GM21723 (cell line): ENCODE results near the gene PLCB1.
A peak's percentile ranks its signal among the peaks of the same experiment; 100 is the strongest.
"Not testable (repeated sequence)": the region's sequence is repeated elsewhere in the genome, so short reads cannot be mapped to it uniquely, and the experiment has no call there.

Experiments used
- ATAC-seq: cut with Tn5 transposase; IDR thresholded peaks from one replicate; pipeline ENCODE4 v1.9.1; 2021; ENCODE audit warnings: mild to moderate bottlenecking, moderate library complexity; ENCODE audit not compliant: unreplicated experiment

PLCB1 gene

GRCh38 chr20:8853211-8853610, 721.1 kb downstream of the PLCB1 start:
- ATAC-seq = not testable (repeated sequence)

GRCh38 chr20:8853805-8854338, 721.8 kb downstream of the PLCB1 start:
- ATAC-seq = peak; percentile 88

GRCh38 chr20:8854571-8854970, 722.5 kb downstream of the PLCB1 start:
- no peak for ATAC-seq

- no peak for ATAC-seq
Observed at GRCh38 chr20:8855315-8855714, 723.2 kb downstream of the PLCB1 start.

GRCh38 chr20:8856668-8857067, 724.6 kb downstream of the PLCB1 start:
- ATAC-seq = no peak

DNA sequence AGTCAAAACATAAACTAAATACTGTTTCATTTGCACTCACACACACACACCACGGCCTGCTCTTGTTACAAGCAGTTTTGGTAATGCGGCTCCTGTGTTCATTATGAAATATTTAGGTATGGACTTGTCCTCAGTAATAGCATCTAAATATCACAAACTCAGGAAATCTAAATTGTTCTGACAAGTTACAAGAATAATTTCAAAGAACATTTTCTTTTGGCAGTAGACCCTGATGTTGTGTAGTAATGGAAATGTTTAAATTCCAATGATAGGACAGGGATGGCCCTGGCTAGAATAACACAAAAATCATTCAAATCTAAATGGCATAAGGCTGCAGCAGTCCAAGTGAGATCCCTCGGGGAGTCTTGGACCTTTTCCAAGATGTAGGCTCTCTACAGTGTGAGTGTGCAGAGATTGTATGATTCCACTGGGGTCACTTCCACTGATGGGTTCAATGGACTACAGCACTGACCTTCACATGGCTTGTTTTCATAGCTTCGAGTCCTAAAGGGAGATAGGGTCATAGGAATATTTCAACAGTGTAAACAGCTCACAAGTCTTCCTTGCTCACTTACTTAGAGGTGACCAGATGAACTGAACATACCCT, 726.2 kb downstream of the PLCB1 start:
- ATAC-seq = no peak

DNA sequence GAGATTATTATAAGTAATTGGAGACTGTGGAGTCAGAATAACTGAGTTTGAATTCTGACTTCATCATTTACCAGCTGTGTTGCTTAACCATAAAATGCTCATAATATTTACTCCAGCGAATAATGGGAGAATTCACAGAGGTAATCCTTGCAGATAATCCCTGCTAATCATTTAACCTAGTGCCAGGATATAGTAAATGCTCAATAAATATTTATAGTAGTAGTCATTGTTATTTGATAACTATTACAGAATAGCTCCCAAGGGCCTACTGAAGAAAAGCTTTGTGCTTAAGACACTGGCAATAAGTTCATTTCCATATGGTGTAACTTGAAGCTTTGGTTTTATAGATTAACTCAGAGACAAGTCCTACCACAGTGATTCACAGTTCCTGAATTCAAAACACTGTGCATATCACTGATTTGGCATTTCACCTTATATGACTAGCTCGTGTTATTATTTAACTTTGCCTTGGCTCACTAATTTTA, 728.0 kb downstream of the PLCB1 start:
- ATAC-seq = no peak

- no peak for ATAC-seq
Observed at GRCh38 chr20:8862092-8862491, 730.0 kb downstream of the PLCB1 start.

DNA sequence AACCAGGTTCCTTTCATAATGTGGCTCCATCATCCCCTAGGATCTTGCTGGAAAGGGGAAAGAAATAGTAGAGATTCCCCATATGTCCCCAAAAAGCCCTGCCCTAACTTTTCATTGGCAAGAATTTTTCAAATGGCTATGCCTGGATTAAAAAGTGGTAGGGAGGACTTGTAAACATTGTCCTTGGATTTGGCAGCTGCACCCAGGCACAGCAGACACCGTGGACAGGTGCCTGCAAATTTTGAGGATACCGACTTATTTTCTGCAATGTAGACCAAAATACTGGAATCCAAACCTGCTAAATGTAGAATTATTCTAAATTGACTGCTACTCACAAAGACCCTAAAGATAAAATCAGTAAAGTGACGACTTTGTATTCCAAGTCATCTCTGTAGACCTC, 733.6 kb downstream of the PLCB1 start:
- ATAC-seq = no peak

- no peak for ATAC-seq
Observed at GRCh38 chr20:8867038-8867740, 735.1 kb downstream of the PLCB1 start.

DNA sequence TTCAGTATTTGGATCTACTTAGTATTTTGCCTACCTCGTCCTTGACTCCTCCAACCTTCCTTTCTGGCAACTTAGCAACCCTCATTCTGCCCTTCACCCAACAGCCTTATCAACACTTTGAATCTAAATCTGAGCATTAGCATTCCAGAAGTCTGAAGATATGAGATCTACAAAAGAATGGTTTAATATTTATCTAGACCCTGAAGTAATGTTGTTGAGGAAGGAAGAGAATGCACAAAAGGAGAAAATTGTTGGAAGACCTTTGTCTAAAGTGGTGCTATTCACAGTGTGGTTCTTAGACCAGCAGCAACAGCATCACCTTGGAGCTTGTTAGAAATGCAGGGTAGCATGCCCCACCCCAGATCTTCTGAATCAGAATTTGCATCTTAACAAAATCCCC, 738.6 kb downstream of the PLCB1 start:
- no peak for ATAC-seq

DNA sequence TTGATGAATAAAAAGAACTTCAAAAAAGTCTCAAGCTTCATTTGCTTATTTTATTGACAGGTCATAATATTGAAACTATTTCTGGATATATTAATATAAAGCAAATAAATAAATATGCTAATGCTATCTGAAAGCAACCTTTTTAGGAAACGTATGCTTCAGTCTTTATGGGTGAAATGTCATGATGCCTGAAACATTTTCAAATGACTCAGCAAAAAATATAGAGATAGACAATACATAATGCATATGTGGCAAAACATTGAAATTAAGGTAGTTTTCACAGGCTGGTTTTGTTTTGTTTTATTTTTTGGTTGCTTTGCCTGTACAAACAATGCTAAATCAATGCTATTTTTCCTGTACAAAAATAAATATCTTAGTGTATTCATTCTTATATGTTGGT, 742.4 kb downstream of the PLCB1 start:
- ATAC-seq = no peak

GRCh38 chr20:8875586-8875985, 743.5 kb downstream of the PLCB1 start:
- no peak for ATAC-seq

DNA sequence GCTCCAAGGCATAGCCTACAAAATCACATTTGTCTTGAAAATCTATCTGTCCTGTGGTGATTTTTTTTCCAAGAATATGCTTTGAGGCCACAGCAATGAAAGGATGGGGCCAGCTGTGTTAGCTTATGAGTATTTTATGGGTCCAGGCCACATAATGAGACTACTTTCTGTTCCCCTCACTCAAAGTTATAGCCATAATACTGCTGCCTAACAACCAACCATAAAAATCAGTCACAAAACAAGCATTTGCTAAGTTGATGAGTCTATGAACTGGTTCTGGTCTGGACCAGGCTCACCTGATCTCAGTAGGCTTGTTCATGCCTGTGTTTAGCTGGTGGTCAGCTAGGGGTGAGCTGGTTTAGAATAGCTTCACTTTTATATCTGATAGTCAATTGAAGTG, 744.3 kb downstream of the PLCB1 start:
- no peak for ATAC-seq

- ATAC-seq = no peak
Observed at GRCh38 chr20:8877294-8877693, 745.2 kb downstream of the PLCB1 start.

GRCh38 chr20:8879669-8880068, 747.6 kb downstream of the PLCB1 start:
- no peak for ATAC-seq

GRCh38 chr20:8880085-8880853, 748.2 kb downstream of the PLCB1 start:
- no peak for ATAC-seq

GRCh38 chr20:8891039-8891438, 759.0 kb downstream of the PLCB1 start:
- ATAC-seq = no peak

DNA sequence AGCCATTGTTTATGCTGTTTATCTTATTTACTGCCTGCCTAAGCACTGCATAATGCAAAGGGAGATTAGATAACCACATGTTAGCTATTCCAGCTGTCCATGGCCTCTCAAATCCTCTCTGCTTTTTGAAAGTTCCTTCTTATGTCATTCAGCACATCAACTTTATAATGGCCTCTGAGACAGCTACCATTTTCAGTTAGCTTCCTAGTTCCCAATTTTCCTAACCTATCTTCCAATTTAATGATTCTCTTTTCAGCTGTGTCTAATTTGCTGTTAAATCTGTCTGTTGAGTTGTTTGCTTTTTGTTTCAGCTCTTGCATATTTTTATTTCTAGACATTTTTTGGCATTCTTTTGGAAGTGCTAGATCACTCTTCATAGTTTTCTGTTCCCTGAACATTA, 763.4 kb downstream of the PLCB1 start:
- ATAC-seq = no peak

GRCh38 chr20:8898823-8899222, 766.8 kb downstream of the PLCB1 start:
- no peak for ATAC-seq

DNA sequence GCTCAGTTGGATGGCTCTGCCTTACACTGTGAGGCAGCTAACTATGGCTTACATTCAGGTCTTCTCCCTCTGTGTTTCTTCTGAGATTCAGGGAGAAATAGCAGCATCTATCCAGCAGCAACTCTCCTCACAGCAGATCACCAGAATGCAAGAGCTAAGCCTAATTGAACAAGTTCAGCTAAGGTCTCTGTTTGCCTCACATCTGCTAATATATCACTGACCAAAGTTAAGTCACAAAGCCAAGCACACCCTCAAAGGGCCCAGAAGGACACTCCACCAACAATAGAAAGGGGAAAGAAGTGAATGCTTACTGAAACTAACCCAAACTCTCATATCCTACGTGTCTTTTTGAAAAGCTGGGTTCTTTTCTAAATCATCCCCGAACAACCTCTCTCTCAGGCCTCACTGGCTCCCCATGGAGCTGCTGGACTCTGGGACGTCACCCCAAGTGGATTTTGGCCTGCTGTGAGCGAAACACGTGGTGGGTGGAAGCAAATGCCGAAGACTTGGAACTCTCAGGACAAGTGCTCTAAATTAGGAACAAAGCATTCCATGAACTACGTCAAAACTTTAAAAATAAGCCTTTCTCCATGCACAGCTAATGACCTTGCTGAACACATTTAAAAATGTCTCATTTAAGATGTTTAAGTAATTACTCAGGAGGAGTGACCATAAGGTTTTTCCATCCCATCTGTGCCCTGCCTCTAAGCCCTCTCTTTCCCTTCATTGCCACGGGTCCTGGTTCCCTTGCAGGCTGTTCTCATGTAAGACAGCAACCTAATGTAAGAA, 769.4 kb downstream of the PLCB1 start:
- no peak for ATAC-seq
